H1 (cell line): ENCODE results near the gene LYRM7. TPM values are rescaled to one million over a fixed set of nuclear protein-coding genes. Genes with fewer than 3 reads are reported as not detected.

ENCODE experiments used
- CBX5 ChIP-seq: fragments of 300-800, 300-1000 bp; sonication (generic); IDR thresholded peaks from 2 replicates; pipeline ENCODE4 v1.7.1; 2016; ENCODE audit warnings: antibody characterized with exemption, low read length, low read depth
- E2F6 ChIP-seq: IDR thresholded peaks from 2 replicates; pipeline ENCODE4 v1.6.1; 2012; ENCODE audit warnings: inconsistent platforms
- EP300 ChIP-seq, 2 experiments: IDR thresholded peaks; 1 replicate in 1 of 2; 2 replicates in 1 of 2; pipeline ENCODE4 v1.6.1; 2011 to 2012; ENCODE audit warnings: low read depth in 2 of 2, low read length in 2 of 2, mild to moderate bottlenecking in 2 of 2, borderline replicate concordance in 1 of 2, inconsistent platforms in 1 of 2, moderate library complexity in 1 of 2
- EZH2 ChIP-seq: fragments of 200-600 bp; sonication (generic); IDR thresholded peaks from 2 replicates; pipeline ENCODE4 v1.7.1; 2012; ENCODE audit warnings: low read depth, mild to moderate bottlenecking, moderate library complexity, low read length, inconsistent platforms; ENCODE audit not compliant: severe bottlenecking
- GTF2F1 ChIP-seq: IDR thresholded peaks from 2 replicates; pipeline ENCODE4 v1.6.1; 2012; ENCODE audit warnings: low read depth, low read length, improper control_type of control experiment, borderline replicate concordance
- KDM5A ChIP-seq: fragments of 200-600 bp; IDR thresholded peaks from 2 replicates; pipeline ENCODE4 v1.7.1; 2012; ENCODE audit warnings: mild to moderate bottlenecking, low read length, inconsistent platforms, mixed read lengths
- TAF1 ChIP-seq: IDR thresholded peaks from 2 replicates; pipeline ENCODE4 v1.6.1; 2011; ENCODE audit warnings: mild to moderate bottlenecking, low read depth, low read length
- ZNF274 ChIP-seq: IDR thresholded peaks from 2 replicates; pipeline ENCODE4 v1.7.0; 2012; ENCODE audit warnings: low read length, borderline replicate concordance; ENCODE audit errors: extremely low read depth
- polyA plus RNA-seq, 7 experiments: library from polyadenylated mRNA; depleted of rRNA in 3 of 7; stranded (reverse) in 5 of 7; unstranded in 2 of 7; fragments of >200 nt in 5 of 7; fragments of 200-250 nt in 2 of 7; gene quantifications; 1 replicate in 5 of 7; 2 replicates in 1 of 7; 4 replicates in 1 of 7; pipeline versions ENCODE4 v1.2.1 to v1.2.3, GENCODE V29; 2011 to 2013; ENCODE audit warnings: missing spikeins in 2 of 7, mixed read lengths in 2 of 7
- total RNA-seq: library from RNA; stranded (reverse); fragmentation: NEBNext Ultra II Directional; extraction: Animal tissue kit (Norgen Biotek cat#: 25700); gene quantifications from 2 replicates; pipeline ENCODE4 v1.2.1, GENCODE V29; 2021

LYRM7 gene
- total and polyA plus RNA-seq, 2 of the 8 experiments (the other 6 are each of a cell fraction or from before 2014, with no cell fraction given) = 1.9 to 12.6 TPM

- TF ChIP-seq TAF1 (no peak), EZH2 (no peak), ZNF274 (no peak), KDM5A (no peak), EP300 (IDR thresholded peaks at IDR 0.05; ENCODE audit: borderline replicate concordance in 1 of 2, low read depth in 2 of 2, low read length in 2 of 2) (no peak), GTF2F1 (no peak), E2F6 (no peak), CBX5 (no peak)
Measured at GRCh38 chr5:131147258-131147657, 23.5 kb upstream of the LYRM7 start (continued).
